GM12878 (cell line): ENCODE measurements around the gene RCAN2. TPM values are rescaled to one million over a fixed set of nuclear protein-coding genes. Genes with fewer than 3 reads are reported as not detected.

ENCODE experiments used
- ATAC-seq: fragments of 200-7000 bp; cut with Tn5 transposase; 3 replicates; pipeline ENCODE4 v1.9.1; 2020; ENCODE audit warnings: mild to moderate bottlenecking, moderate library complexity
- BruUV-seq: library from RNA; stranded (reverse); fragments of 400-500 nt; replicated peaks from 2 replicates; lab custom pipeline; 2021; lab: Mats Ljungman, UMichigan
- CTCF ChIA-PET: fragments of 300-600 bp; sonication (Branson Sonifier 250); formaldehyde crosslinking; extraction: SDS; loops from one replicate; lab custom pipeline; 2021; ENCODE audit warnings: inconsistent platforms; lab: Yijun Ruan, JAX
- POLR2A ChIA-PET: fragments of 350-600 bp; formaldehyde crosslinking; extraction: SDS; loops from one replicate; lab custom pipeline; 2021; ENCODE audit warnings: inconsistent platforms; lab: Charles Lee
- RAD21 ChIA-PET: fragments of 300-600 bp; sonication (Branson Sonifier 250); formaldehyde crosslinking; loops from one replicate; lab custom pipeline; 2023; ENCODE audit warnings: antibody characterized with exemption; ENCODE audit not compliant: unreplicated experiment; lab: Charles Lee
- SMC1A ChIA-PET: fragments of 300-600 bp; sonication (Branson Sonifier 250); formaldehyde crosslinking; loops from one replicate; lab custom pipeline; 2023; ENCODE audit not compliant: unreplicated experiment, uncharacterized antibody; lab: Charles Lee
- DNase-seq: peaks from one replicate; pipeline ENCODE4 v3.0.0-alpha.2; 2011; ENCODE audit warnings: low read depth, low spot score
- FAIRE-seq: peaks from 3 replicates; lab custom pipeline; 2011; peaks lifted over from hg19 to GRCh38; lab: Jason Lieb, UNC
- H2AFZ ChIP-seq: 2 replicates; pipeline ENCODE4 v1.6.0; 2011; ENCODE audit warnings: low read depth, low read length, control low read depth; ENCODE audit not compliant: control insufficient read depth
- H3K27ac ChIP-seq: 2 replicates; pipeline ENCODE4 v1.5.1; 2011; ENCODE audit warnings: control low read depth; ENCODE audit not compliant: control insufficient read depth, insufficient read depth
- H3K27me3 ChIP-seq, 2 experiments: replicated peaks in 1 of 2; 2 replicates each; pipeline versions ENCODE4 v1.6.0 to v1.6.1; 2011; ENCODE audit warnings: low read length in 1 of 2; ENCODE audit not compliant: control insufficient read depth in 2 of 2, insufficient read depth in 2 of 2
- H3K36me3 ChIP-seq, 2 experiments: 2 replicates each; pipeline ENCODE4 v1.5.1; 2011; ENCODE audit warnings: low read length in 1 of 2; ENCODE audit not compliant: control insufficient read depth in 2 of 2, insufficient read depth in 2 of 2
- H3K4me1 ChIP-seq: 2 replicates; pipeline ENCODE4 v1.6.1; 2011; ENCODE audit warnings: mild to moderate bottlenecking, low read length, moderate library complexity, mixed read lengths; ENCODE audit not compliant: control insufficient read depth, insufficient read depth
- H3K4me2 ChIP-seq: 2 replicates; pipeline ENCODE4 v1.6.0; 2011; ENCODE audit warnings: control low read depth; ENCODE audit not compliant: control insufficient read depth, insufficient read depth
- H3K4me3 ChIP-seq: fragments of 200-600 bp; sonication (generic); 2 replicates; pipeline ENCODE4 v1.5.1; 2016
- H3K79me2 ChIP-seq: 2 replicates; pipeline ENCODE4 v1.6.0; 2011; ENCODE audit warnings: low read length; ENCODE audit not compliant: control insufficient read depth, insufficient read depth
- H3K9ac ChIP-seq: 2 replicates; pipeline ENCODE4 v1.8.0; 2011; ENCODE audit warnings: low read length, control low read depth, mixed read lengths; ENCODE audit not compliant: control insufficient read depth, insufficient read depth
- H3K9me3 ChIP-seq: replicated peaks from 3 replicates; pipeline ENCODE4 v1.5.1; 2011; ENCODE audit warnings: mild to moderate bottlenecking, low read length; ENCODE audit not compliant: control insufficient read depth, insufficient read depth
- H4K20me1 ChIP-seq: 2 replicates; pipeline ENCODE4 v1.6.0; 2011; ENCODE audit not compliant: control insufficient read depth, insufficient read depth
- CHD2 ChIP-seq: IDR thresholded peaks from 2 replicates; pipeline ENCODE4 v1.6.1; 2011; ENCODE audit warnings: low read depth, low read length, improper control_type of control experiment, borderline replicate concordance
- MXI1 ChIP-seq: fragments of 150-350 bp; IDR thresholded peaks from 2 replicates; pipeline ENCODE4 v1.6.1; 2011; ENCODE audit warnings: low read depth, mild to moderate bottlenecking, inconsistent platforms, low read length, improper control_type of control experiment
- NFIC ChIP-seq: IDR thresholded peaks from 2 replicates; pipeline ENCODE4 v1.6.1; 2012; ENCODE audit warnings: low read depth, mild to moderate bottlenecking, inconsistent platforms, low read length, moderate library complexity
- NKRF ChIP-seq: fragments of 450-650 bp; conservative IDR thresholded peaks from 2 replicates; pipeline ENCODE4 v1.6.1; 2017; ENCODE audit warnings: mild to moderate bottlenecking, moderate library complexity
- PAX8 ChIP-seq: fragments of 450-650 bp; IDR thresholded peaks from 2 replicates; pipeline ENCODE4 v1.6.1; 2017; ENCODE audit warnings: mild to moderate bottlenecking, moderate library complexity
- RAD21 ChIP-seq: IDR thresholded peaks from 2 replicates; pipeline ENCODE4 v1.6.1; 2011; ENCODE audit warnings: mild to moderate bottlenecking, low read depth, low read length, moderate library complexity; ENCODE audit not compliant: insufficient read depth
- WGBS: methylation state at CpG from one replicate; pipeline ENCODE4 v1.1.6; 2016; ENCODE audit warnings: low lambda C conversion rate; ENCODE audit not compliant: insufficient replicate concordance, insufficient coverage; ENCODE audit errors: missing lambda C conversion rate; 5-methylcytosine and 5-hydroxymethylcytosine counted together
- in situ Hi-C: fragments of 300-500 bp; cut with MboI; formaldehyde crosslinking; loops from 9 replicates; pipeline ENCODE4 v1.14.3; 2018; ENCODE audit warnings: mixed read lengths
- intact Hi-C: fragments of 100-400 bp; cut with micrococcal nuclease; formaldehyde crosslinking; loops from one replicate; pipeline ENCODE4 v1.14.2; 2022; ENCODE audit not compliant: unreplicated experiment
- polyA plus RNA-seq, 11 experiments: library from polyadenylated mRNA; depleted of rRNA in 4 of 11; unstranded in 6 of 11; stranded (reverse) in 5 of 11; fragments of >200 nt; fragmentation: Nextera tagmentation in 4 of 11; fragmentation: Illumina TruSeq in 1 of 11; extraction: Ambion mirVana in 4 of 11; extraction: Trizol in 1 of 11; gene quantifications; 1 replicate in 1 of 11; 2 replicates in 10 of 11; pipeline versions ENCODE4 v1.2.1 to v1.2.3, GENCODE V29; 2011 to 2016; ENCODE audit warnings: inconsistent platforms in 2 of 11, missing spikeins in 2 of 11, low read depth in 1 of 11
- total RNA-seq, 4 experiments: library from RNA; depleted of rRNA in 3 of 4; stranded (reverse); fragments of >200 nt in 3 of 4; fragmentation: Illumina TruSeq in 1 of 4; extraction: Trizol in 1 of 4; gene quantifications; 2 replicates each; pipeline versions ENCODE4 v1.2.1 to v1.2.3, GENCODE V29; 2013 to 2021

The RCAN2 gene
- total and polyA plus RNA-seq, 10 of the 15 experiments (the other 5 are each of a cell fraction or from before 2014, with no cell fraction given), result 0.06 TPM; not detected in 9

- ChIA-PET CTCF (no interaction called here), POLR2A (no interaction called here), SMC1A (interaction anchor here (0.6 to 0.9 kb wide), 2 partner anchors 13 to 36 kb away, joined by 3 read pairs; no protein-coding TSS in a partner anchor), RAD21 (no interaction called here)
- FAIRE-seq (no peak), DNase-seq (no peak), ATAC-seq (no peak)
- Histone ChIP-seq H3K27ac (no peak overlapping the region), H4K20me1 (no peaks in the 10 kb centered on the region), H3K36me3 (no peaks in the 10 kb centered on the region), H2AFZ (no peak overlapping the region), H3K79me2 (no peaks in the 10 kb centered on the region), H3K4me3 (no peak overlapping the region), H3K9me3 (no peaks in the 10 kb centered on the region), H3K4me1 (no peaks in the 10 kb centered on the region)
- intact Hi-C loops, result no loop called here
- 1% methylated on average over 4 of the region's 4 CpGs for WGBS
- in situ Hi-C loops, result no loop called here
- TF ChIP-seq RAD21 (no peak), MXI1 (no peak), PAX8 (no peak), CHD2 (no peak), NKRF (no peak), NFIC (no peak)
- TF ChIP-seq, all 136 proteins: peak for 0
- BruUV-seq, result no TSS peak
- Histone ChIP-seq H3K9ac (no peak overlapping the region), H3K27me3 (no peaks in the 10 kb centered on the region), H3K4me2 (no peak overlapping the region)
These were observed 25.7 kb downstream of the RCAN2 start for GRCh38 chr6:46465294-46466165.
